HG03558 (cell line): ENCODE data around the gene DDX23.
"Not testable (repeated sequence)": the region's sequence is repeated elsewhere in the genome, so short reads cannot be mapped to it uniquely, and the experiment has no call there.

Source experiments
- ATAC-seq: cut with Tn5 transposase; IDR thresholded peaks from one replicate; pipeline ENCODE4 v1.9.1; 2021; ENCODE audit warnings: moderate number of reproducible peaks; ENCODE audit not compliant: unreplicated experiment; ENCODE audit errors: extremely low read depth

DDX23 gene

GRCh38 chr12:48851883-48852733, at the start of gene DDX23:
Gene DDX23 (minus strand): TSS chr12:48852163. CDS start chr12:48845782, 6,381 bp downstream.
- peak; percentile 63 for ATAC-seq

- no peak for ATAC-seq
Observed at GRCh38 chr12:48901278-48901677, 49.3 kb upstream of the DDX23 start.

GRCh38 chr12:48899651-48900050, 47.7 kb upstream of the DDX23 start:
- no peak for ATAC-seq

DNA sequence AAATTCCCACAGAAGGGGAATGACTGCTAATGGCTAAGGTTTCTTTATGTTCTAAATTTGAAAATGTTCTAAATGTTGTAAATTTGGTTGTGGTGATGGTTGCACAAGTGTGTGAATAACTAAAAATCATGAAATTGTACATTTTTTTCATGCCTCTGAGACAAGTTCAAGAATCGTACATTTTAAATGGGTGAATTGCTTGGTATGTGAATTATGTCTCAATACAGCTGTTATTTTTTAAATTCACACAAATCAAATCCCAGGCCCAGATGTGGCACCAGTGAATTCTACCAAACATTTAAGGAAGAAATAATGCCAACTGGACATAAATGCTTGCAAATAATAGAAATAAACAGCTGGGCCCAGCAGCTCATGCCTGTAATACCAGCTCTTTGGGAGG, 42.3 kb upstream of the DDX23 start:
- ATAC-seq: no peak

DNA sequence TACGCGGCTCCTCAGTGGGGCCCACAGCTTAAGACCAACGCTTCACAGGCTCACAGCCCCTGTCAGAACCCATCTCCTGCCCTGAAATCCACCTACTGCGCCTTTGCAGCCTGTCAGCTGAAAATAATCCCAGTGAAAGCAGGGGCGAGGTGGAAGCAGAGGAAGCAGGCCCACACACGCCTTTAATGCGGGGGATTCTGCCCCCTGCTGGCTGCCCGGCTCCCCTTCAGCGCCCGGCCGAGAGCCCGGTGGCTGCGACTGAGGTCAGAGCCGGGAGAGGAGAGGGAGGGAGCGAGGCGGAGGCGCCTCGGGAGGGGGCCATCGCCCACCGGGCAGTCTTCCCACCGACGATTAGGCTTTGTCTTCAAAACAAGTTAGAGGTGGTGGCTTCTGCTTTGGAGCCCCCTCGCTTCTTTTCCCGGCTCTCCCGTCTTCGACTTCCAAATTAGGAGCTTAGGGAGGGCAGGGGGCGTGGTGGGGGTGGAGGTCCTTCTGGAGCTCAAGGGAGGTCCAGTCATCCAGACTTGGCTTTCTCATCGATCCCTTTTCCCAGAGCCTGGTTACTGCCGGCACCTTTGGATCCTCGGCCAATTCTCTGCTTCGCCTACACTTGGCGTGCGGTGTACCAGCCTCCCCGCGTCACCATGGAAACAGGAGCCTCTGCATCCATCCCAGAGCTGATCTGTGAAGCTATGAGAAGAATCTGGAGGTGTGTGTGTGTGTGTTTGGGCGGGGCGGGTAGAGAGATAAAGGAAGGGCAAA, 38.9 kb upstream of the DDX23 start:
- no peak for ATAC-seq

GRCh38 chr12:48889679-48890078, 37.7 kb upstream of the DDX23 start:
- no peak for ATAC-seq

- no peak for ATAC-seq
Observed at GRCh38 chr12:48883305-48884161, 31.6 kb upstream of the DDX23 start.

- ATAC-seq: no peak
Observed at GRCh38 chr12:48882972-48883304, 31.0 kb upstream of the DDX23 start.

DNA sequence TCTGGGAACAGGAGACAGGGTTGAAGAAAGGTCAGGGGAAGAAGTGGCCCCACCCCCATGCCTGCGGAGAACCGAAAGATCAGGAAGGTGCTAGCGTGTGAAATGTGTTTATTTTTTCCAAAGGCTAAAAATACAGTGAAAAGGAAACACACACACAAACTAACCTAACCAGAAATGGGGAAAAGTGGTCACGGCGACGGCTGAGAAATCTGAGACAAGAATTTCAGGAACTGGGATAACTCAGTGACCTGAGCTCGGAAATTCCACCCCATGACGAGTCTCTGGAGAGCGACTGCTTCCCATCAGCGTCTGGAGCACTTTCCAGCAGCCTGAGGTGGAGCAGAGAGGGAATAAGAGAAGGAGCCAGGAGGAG, 30.3 kb upstream of the DDX23 start:
- no peak for ATAC-seq

- ATAC-seq: no peak
Observed at GRCh38 chr12:48881686-48882314, 29.8 kb upstream of the DDX23 start.

GRCh38 chr12:48880647-48881046, 28.7 kb upstream of the DDX23 start:
- ATAC-seq: no peak

DNA sequence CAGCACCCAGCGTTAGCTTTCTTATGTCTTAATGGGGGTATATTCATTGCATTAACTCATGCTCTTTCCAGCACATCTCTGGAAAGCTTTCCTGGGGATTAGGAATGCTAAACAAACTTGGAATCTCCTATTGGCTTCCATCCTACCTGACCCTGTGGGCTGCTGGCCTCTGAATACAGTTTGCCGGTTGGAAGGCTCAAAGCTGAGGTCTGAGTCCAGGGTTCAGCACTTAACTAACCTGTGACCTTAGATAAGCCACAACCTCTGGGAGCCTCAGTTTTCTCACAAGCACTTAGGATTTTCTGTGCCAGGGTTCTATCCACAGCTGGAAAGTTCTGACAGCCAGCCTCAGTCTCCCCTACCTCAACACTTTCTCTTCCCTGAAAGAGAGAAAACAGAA, 26.6 kb upstream of the DDX23 start:
- no peak for ATAC-seq

GRCh38 chr12:48875944-48876515, 24.1 kb upstream of the DDX23 start:
- ATAC-seq: no peak

DNA sequence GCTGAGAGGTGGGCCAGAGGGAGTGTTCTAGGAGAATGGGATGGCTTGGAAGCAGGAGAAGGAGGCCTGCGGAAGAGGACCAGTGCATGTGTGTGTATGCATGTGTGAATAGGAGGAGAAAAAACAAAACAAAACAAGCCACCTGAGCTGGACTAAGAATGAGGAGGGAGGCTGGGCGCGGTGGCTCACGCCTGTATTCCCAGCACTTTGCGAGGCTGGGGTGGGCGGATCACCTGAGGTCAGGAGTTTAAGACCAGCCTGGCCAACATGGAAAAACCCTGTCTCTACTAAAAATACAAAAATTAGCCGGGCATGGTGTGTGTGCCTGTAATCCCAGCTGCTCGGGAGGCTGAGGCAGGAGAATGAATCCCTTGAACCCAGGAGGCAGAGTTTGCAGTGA, 21.6 kb upstream of the DDX23 start:
- not testable (repeated sequence) for ATAC-seq

DNA sequence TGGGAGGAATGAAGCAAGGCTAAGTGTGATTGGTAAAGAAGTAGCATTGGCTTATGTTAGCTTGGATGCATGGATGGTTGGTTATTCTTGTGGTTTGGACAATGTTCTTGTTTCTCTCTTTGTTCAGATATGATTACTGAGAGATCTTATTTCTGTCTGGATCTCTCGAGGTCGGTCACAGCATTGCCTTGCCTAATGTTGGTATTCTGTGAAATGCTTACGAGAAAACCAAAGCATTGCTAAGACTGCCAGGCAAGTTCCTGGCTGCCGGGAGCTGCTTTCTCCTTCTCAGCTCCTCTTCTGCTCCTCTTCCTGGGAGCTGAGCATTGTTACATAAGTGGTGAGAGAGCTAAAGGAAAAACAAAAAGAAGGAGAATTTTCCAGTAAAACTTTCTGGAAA, 21.1 kb upstream of the DDX23 start:
- no peak for ATAC-seq

GRCh38 chr12:48869191-48869590, 17.2 kb upstream of the DDX23 start:
- no peak for ATAC-seq

GRCh38 chr12:48868451-48868850, 16.5 kb upstream of the DDX23 start:
- no peak for ATAC-seq

DNA sequence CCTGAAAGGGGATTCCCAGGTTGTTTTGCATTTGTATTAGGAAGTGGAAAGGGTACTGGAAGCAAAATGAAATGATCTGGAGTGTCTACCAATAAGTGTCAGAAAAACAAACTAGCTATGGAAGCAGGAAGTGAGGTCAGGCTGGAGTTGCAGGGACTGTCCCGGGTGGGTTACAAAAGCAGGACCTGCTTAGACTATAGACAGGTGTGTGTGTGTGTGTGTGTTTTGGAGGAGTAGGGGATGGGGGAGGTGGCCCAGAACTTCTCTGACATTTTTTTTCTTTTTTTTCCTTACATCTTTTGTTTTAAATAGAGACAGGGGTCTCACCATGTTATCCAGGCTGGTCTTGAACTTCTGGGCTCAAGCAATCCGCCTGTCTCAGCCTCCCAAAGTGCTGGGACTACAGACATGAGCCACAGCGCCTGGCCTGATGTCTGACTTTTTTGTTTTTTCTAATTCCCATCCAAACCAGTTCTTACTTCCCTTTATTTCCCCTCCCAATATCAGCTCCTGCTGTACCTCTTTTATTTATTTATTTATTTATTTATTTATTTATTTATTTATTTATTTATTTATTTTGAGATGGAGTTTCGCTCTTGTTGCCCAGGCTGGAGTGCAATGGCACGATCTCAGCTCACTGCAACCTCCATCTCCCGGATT, 14.2 kb upstream of the DDX23 start:
- peak; percentile 36 for ATAC-seq

GRCh38 chr12:48865281-48866051, 13.5 kb upstream of the DDX23 start, which contains the start of gene RND1:
Gene RND1 (minus strand): TSS chr12:48865870. CDS start chr12:48865767, 103 bp downstream.
- ATAC-seq: peak; percentile 74
